Pulmonary artery endothelial cell (primary cell): Measurements from ENCODE around the gene PPP2R5C. TPM values are rescaled to one million over a fixed set of nuclear protein-coding genes. Genes with fewer than 3 reads are reported as not detected.
"Not testable (repeated sequence)": the region's sequence is repeated elsewhere in the genome, so short reads cannot be mapped to it uniquely, and the experiment has no call there.

Experiments used
- DNase-seq: peaks from one replicate; pipeline ENCODE4 v3.0.0-alpha.2; 2011; ENCODE audit warnings: low read depth, low spot score
- total RNA-seq: library from RNA; depleted of rRNA; stranded (reverse); fragments of >200 nt; gene quantifications from 2 replicates; pipeline ENCODE4 v1.2.3, GENCODE V29; 2014

Gene PPP2R5C
- total RNA-seq, 1 donor from 2014 or later, result 81.4 TPM

- DNase-seq, result no peak
These were observed 34.6 kb upstream of the PPP2R5C start for GRCh38 chr14:101726954-101727302.

GRCh38 chr14:101727611-101728366 lies 33.7 kb upstream of the PPP2R5C start:
- DNase-seq, result no peak

DNA sequence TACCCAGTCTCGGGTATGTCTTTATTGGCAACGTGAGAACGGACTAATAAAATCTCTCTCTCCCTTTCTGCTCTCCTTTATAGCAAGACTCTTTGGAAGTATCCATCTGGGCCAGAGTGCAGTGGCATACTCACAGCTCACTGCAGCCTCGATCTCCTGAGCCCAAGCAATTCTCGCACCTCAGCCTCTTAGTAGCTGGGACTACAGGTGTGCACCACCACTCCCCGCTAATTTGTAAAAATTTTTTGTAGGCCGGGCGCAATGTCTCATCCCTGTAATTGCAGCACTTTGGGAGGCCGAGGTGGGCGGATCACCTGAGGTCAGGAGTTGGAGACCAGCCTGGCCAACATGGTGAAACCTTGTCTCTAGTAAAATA lies 33.2 kb upstream of the PPP2R5C start:
- no peak for DNase-seq

DNA sequence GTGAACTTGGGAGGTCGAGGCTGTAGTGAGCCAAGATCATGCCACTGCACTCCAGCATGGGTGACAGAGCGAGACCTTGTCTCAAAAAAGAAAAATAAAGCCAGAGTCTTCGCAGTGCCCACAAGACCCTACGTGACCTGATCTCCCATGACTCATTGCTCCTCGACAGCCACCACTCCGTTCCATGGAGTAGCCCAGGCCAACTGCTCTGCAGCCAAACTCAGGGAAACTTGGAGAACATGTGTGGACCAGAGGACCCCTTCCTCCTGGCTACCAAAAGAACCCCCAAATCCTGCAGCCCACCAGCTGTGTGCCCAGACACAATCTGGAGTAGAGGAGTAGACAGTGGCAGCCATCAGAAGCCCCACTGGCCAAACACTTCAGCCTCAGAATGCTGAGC lies 32.1 kb upstream of the PPP2R5C start:
- DNase-seq, result no peak

GRCh38 chr14:101730157-101730556 lies 31.4 kb upstream of the PPP2R5C start:
- not testable (repeated sequence) for DNase-seq

DNA sequence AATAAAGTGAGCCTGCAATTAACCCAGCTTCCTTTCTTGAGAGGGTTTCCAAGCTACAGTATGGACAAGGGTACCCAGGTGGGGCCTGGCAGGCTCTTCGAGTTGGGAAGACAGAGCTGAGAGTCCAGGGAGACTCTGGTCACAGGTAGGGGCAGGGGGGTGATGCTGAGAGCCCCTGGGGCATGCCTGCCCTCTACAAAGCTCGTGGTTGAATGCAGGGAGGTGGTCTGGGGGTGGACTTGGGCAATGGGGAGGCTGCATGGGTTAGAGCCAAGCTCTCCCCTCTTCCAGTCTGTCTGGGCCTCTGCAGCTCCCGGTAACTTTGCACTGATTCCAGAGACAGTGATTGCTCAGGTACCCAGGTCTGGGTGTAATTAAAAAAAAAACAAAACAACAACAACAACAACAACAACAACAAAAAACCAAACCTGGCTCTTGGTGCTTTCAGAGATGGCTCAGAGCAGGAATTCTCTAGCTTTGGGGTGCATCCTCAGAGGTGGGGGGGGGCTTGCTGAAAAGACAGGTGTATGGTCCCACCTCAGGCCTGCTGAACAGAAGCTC lies 30.8 kb upstream of the PPP2R5C start:
- no peak for DNase-seq

GRCh38 chr14:101731187-101732080 lies 30.1 kb upstream of the PPP2R5C start:
- no peak for DNase-seq

DNA sequence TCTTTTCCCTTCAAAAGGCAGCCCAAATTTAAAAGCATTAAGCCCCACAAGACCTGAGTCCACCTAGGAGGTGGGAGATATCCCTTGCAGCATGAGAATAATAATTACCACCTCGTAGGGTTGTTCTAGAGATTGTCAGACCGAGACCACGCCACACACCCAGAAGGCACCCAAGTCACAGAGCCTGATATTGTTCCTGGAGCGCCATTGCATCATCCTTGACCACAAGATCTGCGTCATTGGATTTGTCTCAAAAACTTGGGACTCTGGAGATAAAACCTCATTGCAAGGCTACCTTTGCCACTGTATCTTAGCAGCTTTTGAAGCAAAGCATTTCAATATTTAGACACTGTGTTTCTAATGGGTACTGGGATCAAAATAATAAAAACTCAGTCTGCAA lies 29.4 kb upstream of the PPP2R5C start:
- DNase-seq, result no peak

GRCh38 chr14:101733211-101733610 lies 28.3 kb upstream of the PPP2R5C start:
- no peak for DNase-seq

DNA sequence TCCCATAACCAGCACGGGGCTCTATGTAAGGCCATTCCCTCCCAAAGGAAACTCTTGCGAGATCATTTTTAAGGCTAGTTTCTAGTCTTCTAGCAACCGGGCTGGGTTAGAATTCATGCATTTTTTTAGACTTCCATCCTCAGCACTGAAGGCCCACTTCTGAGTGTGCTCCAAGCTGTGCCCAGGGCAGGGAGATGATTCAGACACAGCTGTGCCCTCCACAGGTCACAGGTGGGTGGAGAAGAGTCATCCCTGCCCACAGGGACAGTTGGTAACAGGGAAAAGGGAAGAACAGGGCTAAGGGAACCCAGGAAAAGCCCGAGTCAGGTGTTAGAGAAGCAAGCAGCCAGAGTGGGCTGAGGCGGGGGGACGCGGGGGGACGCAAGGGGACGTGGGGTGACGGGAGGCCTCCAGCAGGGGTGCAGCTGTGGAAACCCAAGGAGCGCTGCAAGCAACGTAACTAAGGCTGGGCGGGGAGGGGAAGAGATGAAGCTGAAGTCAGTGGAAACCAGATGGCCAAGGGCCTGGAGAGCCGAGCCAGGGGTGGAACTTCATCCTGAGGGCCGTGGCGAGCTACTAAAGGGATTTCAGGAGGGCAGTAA lies 27.2 kb upstream of the PPP2R5C start:
- no peak for DNase-seq

GRCh38 chr14:101735453-101735852 lies 26.1 kb upstream of the PPP2R5C start:
- DNase-seq, result no peak

DNA sequence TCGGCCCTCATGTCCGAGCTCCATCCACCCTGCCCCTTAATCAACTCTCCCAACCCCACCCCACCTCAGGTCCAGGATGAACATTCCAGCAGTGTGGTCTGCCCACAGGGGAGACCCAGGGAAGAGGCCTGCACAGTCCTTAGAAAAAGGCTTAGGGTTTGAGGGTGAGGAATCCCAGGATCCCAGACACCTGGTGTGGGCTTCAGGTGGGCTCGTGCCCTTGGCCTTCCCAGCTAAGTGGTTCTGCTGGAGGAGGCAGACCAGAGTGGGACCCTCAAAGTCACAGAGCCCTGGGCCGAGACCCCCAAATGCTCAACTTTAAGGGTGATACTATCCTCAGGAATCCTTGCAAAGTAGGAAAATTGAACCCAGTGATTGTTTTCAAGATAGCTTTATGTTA lies 25.4 kb upstream of the PPP2R5C start:
- no peak for DNase-seq

GRCh38 chr14:101736585-101736984 lies 24.9 kb upstream of the PPP2R5C start:
- no peak for DNase-seq

GRCh38 chr14:101737414-101738339 lies 23.8 kb upstream of the PPP2R5C start:
- no peak for DNase-seq

- no peak for DNase-seq
These were observed 22.7 kb upstream of the PPP2R5C start for GRCh38 chr14:101738703-101739320.

DNA sequence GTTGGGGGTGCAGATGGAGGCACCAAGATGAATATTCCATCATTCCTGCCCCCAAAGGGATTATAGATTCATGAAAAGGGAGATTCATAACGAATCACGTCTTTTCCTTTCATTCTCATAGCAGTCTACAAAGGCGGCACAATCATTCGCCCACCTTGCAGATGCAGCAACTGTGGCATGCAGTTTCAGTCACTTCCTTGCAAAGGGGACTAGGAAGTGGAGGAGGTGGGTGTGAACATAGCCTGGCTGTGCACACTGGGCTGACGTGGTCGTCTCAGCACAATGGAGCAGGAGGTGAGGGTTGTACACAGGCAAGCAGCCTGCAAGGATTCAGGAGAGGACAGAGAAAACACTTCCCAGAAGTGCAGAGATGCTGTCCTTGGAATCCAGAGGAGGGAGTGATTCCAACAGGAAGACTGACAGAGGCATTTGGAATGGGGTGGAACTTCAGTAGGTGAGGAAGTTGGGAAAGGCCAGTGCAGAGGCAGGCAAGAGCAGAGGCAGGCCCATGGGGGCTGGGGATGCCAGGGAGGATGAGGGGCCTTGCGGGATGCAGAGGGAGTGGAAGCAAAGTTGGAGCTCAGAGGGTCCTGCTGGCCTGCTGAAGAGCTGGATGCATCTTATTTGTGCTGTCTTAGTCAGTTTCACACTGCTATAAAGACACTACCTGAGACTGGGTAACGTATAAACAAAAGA lies 21.9 kb upstream of the PPP2R5C start:
- DNase-seq, result no peak

- DNase-seq, result no peak
These were observed 20.5 kb upstream of the PPP2R5C start for GRCh38 chr14:101740981-101741380.

DNA sequence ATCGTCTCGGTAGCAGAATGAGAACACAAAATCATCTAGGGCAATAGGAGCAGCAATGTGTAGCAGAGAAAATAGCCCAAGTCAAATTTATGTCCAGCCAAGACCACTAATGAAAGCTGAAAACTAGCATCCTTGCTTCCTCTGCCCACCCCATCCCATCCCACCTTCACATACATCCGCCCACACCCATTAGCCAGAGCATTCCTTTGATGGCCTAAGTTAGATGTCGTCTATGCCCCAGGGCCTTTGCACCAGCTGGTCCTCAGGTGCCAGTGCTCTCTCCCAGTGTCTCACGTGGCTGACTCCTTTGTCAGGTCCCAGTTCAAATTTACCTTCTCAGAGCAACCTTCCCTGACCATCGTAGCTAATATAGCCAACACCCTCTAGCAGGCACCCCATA lies 17.8 kb upstream of the PPP2R5C start:
- no peak for DNase-seq

DNA sequence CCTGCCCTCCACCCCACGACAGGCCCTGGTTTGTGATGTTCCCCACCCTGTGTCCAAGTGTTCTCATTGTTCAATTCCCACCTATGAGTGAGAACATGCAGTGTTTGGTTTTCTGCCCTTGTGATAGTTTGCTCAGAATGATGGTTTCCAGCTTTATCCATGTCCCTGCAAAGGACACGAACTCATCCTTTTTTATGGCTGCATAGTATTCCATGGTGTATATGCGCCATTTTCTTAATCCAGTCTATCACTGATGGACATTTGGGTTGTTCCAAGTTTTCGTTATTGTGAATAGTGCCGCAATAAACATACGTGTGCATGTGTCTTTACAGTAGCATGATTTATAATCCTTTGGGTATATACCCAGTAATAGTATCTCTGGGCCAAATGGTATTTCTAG lies 17.1 kb upstream of the PPP2R5C start:
- not testable (repeated sequence) for DNase-seq

- not testable (repeated sequence) for DNase-seq
These were observed 11.8 kb upstream of the PPP2R5C start for GRCh38 chr14:101749756-101750155.
